K562 (cell line): ENCODE measurements around the gene CSTA. TPM values are rescaled to one million over a fixed set of nuclear protein-coding genes. Genes with fewer than 3 reads are reported as not detected.

Experiments
- EGR1 ChIP-seq: fragments of 450-650 bp; conservative IDR thresholded peaks from 2 replicates; pipeline ENCODE4 v1.6.1; 2017; ENCODE audit warnings: mild to moderate bottlenecking
- EHMT2 ChIP-seq: fragments of 450-650 bp; IDR thresholded peaks from 2 replicates; pipeline ENCODE4 v1.6.1; 2018; ENCODE audit warnings: antibody characterized with exemption
- FIP1L1 ChIP-seq: fragments of 200-400 bp; formaldehyde crosslinking; IDR thresholded peaks from 2 replicates; pipeline ENCODE4 v1.6.1; 2018; ENCODE audit warnings: mild to moderate bottlenecking, low read depth, low read length; ENCODE audit not compliant: poor library complexity, severe bottlenecking
- FOXP1 ChIP-seq: sonication (generic); formaldehyde crosslinking; IDR thresholded peaks from 2 replicates; pipeline ENCODE4 v1.8.0; 2022; ENCODE audit warnings: mild to moderate bottlenecking, missing genetic modification reagents
- POLR2A ChIP-seq: fragments of 450-650 bp; conservative IDR thresholded peaks from 2 replicates; pipeline ENCODE4 v1.6.1; 2016
- POLR2B ChIP-seq: fragments of 450-650 bp; IDR thresholded peaks from 2 replicates; pipeline ENCODE4 v1.6.1; 2018; ENCODE audit warnings: low read depth; ENCODE audit not compliant: partially characterized antibody
- RAD21 ChIP-seq, 2 experiments: fragments of 250-450 bp in 1 of 2; fragments of 450-650 bp in 1 of 2; sonication (Bioruptor Pico) in 1 of 2; formaldehyde crosslinking in 1 of 2; IDR thresholded peaks in 1 of 2; conservative IDR thresholded peaks in 1 of 2; 2 replicates each; pipeline versions ENCODE4 v1.4.0 to v1.8.0; 2020 to 2022; ENCODE audit warnings: mild to moderate bottlenecking in 2 of 2, moderate library complexity in 1 of 2
- TAF1 ChIP-seq: IDR thresholded peaks from 2 replicates; pipeline ENCODE4 v1.6.1; 2011; ENCODE audit warnings: mild to moderate bottlenecking, low read length, moderate library complexity; ENCODE audit not compliant: insufficient read depth, control insufficient read depth, severe bottlenecking; ENCODE audit errors: extremely low read depth
- TRIM24 ChIP-seq, 2 experiments: fragments of 450-650 bp; IDR thresholded peaks; 2 replicates each; pipeline ENCODE4 v1.6.1; 2016
- ZNF696 ChIP-seq: fragments of 250-450 bp; sonication (Bioruptor Pico); conservative IDR thresholded peaks from 2 replicates; pipeline ENCODE4 v1.4.0; 2020; ENCODE audit warnings: mild to moderate bottlenecking, moderate library complexity
- polyA plus RNA-seq, 8 experiments: library from polyadenylated mRNA; depleted of rRNA in 4 of 8; stranded (reverse) in 5 of 8; unstranded in 3 of 8; fragments of >200 nt; fragmentation: Nextera tagmentation in 2 of 8; fragmentation: Illumina TruSeq in 1 of 8; extraction: Ambion mirVana in 2 of 8; extraction: Trizol in 1 of 8; gene quantifications; 2 replicates each; pipeline versions ENCODE4 v1.2.1 to v1.2.3, GENCODE V29; 2011 to 2014; ENCODE audit warnings: inconsistent platforms in 1 of 8, missing spikeins in 1 of 8
- total RNA-seq, 7 experiments: library from RNA; depleted of rRNA in 6 of 7; stranded (reverse); fragments of >200 nt in 6 of 7; fragmentation: Illumina TruSeq in 2 of 7; extraction: Trizol in 2 of 7; gene quantifications; 2 replicates each; pipeline versions ENCODE4 v1.2.1 to v1.2.3, GENCODE V29; 2011 to 2021; ENCODE audit warnings: low replicate concordance in 1 of 7
- TF ChIP-seq, protein P1 (sequence below): fragments of 450-650 bp; IDR thresholded peaks from 2 replicates; pipeline ENCODE4 v1.6.1; 2018; ENCODE audit not compliant: partially characterized antibody
- TF ChIP-seq, protein P2 (sequence below): fragments of 200-800 bp; sonication (Bioruptor generic); IDR thresholded peaks from 2 replicates; pipeline ENCODE4 v1.6.1; 2016; ENCODE audit warnings: missing genetic modification characterization, missing compliant biosample characterization
- TF ChIP-seq, protein P3 (sequence below): fragments of 450-650 bp; IDR thresholded peaks from 2 replicates; pipeline ENCODE4 v1.7.0; 2016; ENCODE audit warnings: borderline replicate concordance
- TF ChIP-seq, protein P4 (sequence below): fragments of 450-650 bp; IDR thresholded peaks from 2 replicates; pipeline ENCODE4 v1.6.1; 2018; ENCODE audit warnings: mild to moderate bottlenecking, low read depth; ENCODE audit not compliant: partially characterized antibody

CSTA gene
- total and polyA plus RNA-seq, 9 of the 15 experiments (the other 6 are each of a cell fraction or from before 2014, with no cell fraction given): 0.11 to 3.1 (median 1.1) TPM

DNA sequence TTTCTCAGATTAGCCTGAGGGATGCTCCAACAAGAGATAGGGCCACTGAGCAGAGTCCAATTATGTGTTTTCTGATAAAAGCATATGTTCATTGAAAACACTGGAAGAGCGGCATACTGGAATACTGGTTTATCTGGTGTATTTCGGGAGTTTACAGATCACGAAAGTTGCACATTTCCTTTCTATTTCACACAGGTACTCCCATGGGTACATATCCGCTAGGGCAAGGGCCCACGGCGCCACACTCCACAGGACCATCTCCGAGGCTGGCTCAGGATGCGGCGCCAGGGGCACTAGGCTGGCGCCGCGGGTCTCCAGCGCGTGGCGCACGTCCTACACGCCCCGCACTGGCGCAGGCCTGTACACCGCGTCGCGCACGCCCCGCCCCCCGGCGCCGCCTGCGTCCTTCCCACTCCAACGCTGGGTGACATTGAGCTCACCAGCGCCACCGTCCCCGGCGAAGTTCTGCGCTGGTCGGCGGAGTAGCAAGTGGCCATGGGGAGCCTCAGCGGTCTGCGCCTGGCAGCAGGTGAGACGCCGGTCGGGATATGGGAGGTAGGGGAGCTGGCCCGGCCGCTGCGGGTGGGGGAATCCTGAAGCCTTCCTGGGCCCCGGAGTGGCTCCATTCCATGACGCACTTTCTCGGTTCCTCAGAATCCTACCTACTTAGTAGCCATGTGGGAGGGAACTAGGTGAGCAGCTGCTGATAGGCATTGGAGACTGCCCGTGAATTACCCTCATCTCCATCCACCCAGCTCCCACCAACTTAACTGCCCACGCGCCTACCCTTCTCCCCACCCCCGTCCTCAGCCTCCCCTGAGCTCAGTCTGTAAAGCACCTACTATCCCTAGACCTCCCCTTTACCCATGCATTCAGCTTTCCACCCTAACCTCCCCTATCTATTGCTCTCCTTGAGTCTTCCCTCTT, 59.0 kb downstream of the CSTA start, which contains the start of gene FAM162A (continued):
- TF ChIP-seq, protein P1, sequence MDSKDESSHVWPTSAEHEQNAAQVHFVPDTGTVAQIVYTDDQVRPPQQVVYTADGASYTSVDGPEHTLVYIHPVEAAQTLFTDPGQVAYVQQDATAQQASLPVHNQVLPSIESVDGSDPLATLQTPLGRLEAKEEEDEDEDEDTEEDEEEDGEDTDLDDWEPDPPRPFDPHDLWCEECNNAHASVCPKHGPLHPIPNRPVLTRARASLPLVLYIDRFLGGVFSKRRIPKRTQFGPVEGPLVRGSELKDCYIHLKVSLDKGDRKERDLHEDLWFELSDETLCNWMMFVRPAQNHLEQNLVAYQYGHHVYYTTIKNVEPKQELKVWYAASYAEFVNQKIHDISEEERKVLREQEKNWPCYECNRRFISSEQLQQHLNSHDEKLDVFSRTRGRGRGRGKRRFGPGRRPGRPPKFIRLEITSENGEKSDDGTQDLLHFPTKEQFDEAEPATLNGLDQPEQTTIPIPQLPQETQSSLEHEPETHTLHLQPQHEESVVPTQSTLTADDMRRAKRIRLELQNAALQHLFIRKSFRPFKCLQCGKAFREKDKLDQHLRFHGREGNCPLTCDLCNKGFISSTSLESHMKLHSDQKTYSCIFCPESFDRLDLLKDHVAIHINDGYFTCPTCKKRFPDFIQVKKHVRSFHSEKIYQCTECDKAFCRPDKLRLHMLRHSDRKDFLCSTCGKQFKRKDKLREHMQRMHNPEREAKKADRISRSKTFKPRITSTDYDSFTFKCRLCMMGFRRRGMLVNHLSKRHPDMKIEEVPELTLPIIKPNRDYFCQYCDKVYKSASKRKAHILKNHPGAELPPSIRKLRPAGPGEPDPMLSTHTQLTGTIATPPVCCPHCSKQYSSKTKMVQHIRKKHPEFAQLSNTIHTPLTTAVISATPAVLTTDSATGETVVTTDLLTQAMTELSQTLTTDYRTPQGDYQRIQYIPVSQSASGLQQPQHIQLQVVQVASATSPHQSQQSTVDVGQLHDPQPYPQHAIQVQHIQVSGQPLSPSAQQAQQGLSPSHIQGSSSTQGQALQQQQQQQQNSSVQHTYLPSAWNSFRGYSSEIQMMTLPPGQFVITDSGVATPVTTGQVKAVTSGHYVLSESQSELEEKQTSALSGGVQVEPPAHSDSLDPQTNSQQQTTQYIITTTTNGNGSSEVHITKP: peak; percentile 77
- TF ChIP-seq EHMT2 (no peak), FOXP1 (no peak), TAF1 (peak; percentile 65), RAD21 (CRISPR knock-in tag; conservative IDR thresholded peaks at IDR 0.05 in 1 of 2, IDR thresholded peaks at IDR 0.05 in 1 of 2) (peak; percentile 29 to 32; a peak in 2 of 4 replicates), ZNF696 (CRISPR knock-in tag) (no peak), POLR2A (peak; percentile 76), FIP1L1 (peak; percentile 43), TRIM24 (IDR thresholded peaks at IDR 0.05) (no peak), POLR2B (peak; percentile 51), EGR1 (peak; percentile 60; the same call in 1 of the 2 replicates)
- TF ChIP-seq, protein P2, sequence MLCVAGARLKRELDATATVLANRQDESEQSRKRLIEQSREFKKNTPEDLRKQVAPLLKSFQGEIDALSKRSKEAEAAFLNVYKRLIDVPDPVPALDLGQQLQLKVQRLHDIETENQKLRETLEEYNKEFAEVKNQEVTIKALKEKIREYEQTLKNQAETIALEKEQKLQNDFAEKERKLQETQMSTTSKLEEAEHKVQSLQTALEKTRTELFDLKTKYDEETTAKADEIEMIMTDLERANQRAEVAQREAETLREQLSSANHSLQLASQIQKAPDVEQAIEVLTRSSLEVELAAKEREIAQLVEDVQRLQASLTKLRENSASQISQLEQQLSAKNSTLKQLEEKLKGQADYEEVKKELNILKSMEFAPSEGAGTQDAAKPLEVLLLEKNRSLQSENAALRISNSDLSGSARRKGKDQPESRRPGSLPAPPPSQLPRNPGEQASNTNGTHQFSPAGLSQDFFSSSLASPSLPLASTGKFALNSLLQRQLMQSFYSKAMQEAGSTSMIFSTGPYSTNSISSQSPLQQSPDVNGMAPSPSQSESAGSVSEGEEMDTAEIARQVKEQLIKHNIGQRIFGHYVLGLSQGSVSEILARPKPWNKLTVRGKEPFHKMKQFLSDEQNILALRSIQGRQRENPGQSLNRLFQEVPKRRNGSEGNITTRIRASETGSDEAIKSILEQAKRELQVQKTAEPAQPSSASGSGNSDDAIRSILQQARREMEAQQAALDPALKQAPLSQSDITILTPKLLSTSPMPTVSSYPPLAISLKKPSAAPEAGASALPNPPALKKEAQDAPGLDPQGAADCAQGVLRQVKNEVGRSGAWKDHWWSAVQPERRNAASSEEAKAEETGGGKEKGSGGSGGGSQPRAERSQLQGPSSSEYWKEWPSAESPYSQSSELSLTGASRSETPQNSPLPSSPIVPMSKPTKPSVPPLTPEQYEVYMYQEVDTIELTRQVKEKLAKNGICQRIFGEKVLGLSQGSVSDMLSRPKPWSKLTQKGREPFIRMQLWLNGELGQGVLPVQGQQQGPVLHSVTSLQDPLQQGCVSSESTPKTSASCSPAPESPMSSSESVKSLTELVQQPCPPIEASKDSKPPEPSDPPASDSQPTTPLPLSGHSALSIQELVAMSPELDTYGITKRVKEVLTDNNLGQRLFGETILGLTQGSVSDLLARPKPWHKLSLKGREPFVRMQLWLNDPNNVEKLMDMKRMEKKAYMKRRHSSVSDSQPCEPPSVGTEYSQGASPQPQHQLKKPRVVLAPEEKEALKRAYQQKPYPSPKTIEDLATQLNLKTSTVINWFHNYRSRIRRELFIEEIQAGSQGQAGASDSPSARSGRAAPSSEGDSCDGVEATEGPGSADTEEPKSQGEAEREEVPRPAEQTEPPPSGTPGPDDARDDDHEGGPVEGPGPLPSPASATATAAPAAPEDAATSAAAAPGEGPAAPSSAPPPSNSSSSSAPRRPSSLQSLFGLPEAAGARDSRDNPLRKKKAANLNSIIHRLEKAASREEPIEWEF: no peak
- TF ChIP-seq, protein P3, sequence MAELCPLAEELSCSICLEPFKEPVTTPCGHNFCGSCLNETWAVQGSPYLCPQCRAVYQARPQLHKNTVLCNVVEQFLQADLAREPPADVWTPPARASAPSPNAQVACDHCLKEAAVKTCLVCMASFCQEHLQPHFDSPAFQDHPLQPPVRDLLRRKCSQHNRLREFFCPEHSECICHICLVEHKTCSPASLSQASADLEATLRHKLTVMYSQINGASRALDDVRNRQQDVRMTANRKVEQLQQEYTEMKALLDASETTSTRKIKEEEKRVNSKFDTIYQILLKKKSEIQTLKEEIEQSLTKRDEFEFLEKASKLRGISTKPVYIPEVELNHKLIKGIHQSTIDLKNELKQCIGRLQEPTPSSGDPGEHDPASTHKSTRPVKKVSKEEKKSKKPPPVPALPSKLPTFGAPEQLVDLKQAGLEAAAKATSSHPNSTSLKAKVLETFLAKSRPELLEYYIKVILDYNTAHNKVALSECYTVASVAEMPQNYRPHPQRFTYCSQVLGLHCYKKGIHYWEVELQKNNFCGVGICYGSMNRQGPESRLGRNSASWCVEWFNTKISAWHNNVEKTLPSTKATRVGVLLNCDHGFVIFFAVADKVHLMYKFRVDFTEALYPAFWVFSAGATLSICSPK: no peak
- TF ChIP-seq, protein P4, sequence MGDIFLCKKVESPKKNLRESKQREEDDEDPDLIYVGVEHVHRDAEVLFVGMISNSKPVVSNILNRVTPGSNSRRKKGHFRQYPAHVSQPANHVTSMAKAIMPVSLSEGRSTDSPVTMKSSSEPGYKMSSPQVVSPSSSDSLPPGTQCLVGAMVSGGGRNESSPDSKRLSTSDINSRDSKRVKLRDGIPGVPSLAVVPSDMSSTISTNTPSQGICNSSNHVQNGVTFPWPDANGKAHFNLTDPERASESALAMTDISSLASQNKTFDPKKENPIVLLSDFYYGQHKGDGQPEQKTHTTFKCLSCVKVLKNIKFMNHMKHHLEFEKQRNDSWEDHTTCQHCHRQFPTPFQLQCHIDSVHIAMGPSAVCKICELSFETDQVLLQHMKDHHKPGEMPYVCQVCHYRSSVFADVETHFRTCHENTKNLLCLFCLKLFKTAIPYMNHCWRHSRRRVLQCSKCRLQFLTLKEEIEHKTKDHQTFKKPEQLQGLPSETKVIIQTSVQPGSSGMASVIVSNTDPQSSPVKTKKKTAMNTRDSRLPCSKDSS: no peak
